GM18907 (cell line): ENCODE results near the gene SLC2A13.

Experiments used
- ATAC-seq: cut with Tn5 transposase; IDR thresholded peaks from one replicate; pipeline ENCODE4 v1.9.1; 2021; ENCODE audit warnings: mild to moderate bottlenecking, moderate library complexity; ENCODE audit not compliant: unreplicated experiment

Gene SLC2A13

GRCh38 chr12:40105515-40106201, at the start of gene SLC2A13:
Gene SLC2A13, minus strand, starts transcription at chr12:40106081. Its CDS starts 273 bp downstream, at chr12:40105808.
- peak; percentile 88 for ATAC-seq

- no peak for ATAC-seq
These were observed 48.5 kb upstream of the SLC2A13 start for GRCh38 chr12:40154381-40154780.

- no peak for ATAC-seq
These were observed 47.6 kb upstream of the SLC2A13 start for GRCh38 chr12:40153432-40153831.

- no peak for ATAC-seq
These were observed 47.0 kb upstream of the SLC2A13 start for GRCh38 chr12:40152783-40153383.

- no peak for ATAC-seq
These were observed 43.9 kb upstream of the SLC2A13 start for GRCh38 chr12:40149673-40150260.

- no peak for ATAC-seq
These were observed 41.2 kb upstream of the SLC2A13 start for GRCh38 chr12:40146800-40147797.

- no peak for ATAC-seq
These were observed 40.0 kb upstream of the SLC2A13 start for GRCh38 chr12:40145896-40146295.

- ATAC-seq, result no peak
These were observed 38.1 kb upstream of the SLC2A13 start for GRCh38 chr12:40144023-40144422.

- ATAC-seq, result no peak
These were observed 36.3 kb upstream of the SLC2A13 start for GRCh38 chr12:40142001-40142744.

GRCh38 chr12:40138526-40138925, 32.6 kb upstream of the SLC2A13 start:
- no peak for ATAC-seq

- peak; percentile 85 for ATAC-seq
These were observed 31.4 kb upstream of the SLC2A13 start for GRCh38 chr12:40137252-40137651.

- ATAC-seq, result no peak
These were observed 21.5 kb upstream of the SLC2A13 start for GRCh38 chr12:40127408-40127807.

GRCh38 chr12:40123496-40123895, 17.6 kb upstream of the SLC2A13 start:
- no peak for ATAC-seq

- ATAC-seq, result no peak
These were observed 17.0 kb upstream of the SLC2A13 start for GRCh38 chr12:40122842-40123241.

GRCh38 chr12:40117818-40118217, 11.9 kb upstream of the SLC2A13 start:
- ATAC-seq, result peak; percentile 87

- no peak for ATAC-seq
These were observed 4.7 kb upstream of the SLC2A13 start for GRCh38 chr12:40110586-40110985.

GRCh38 chr12:40107803-40108620, 2.1 kb upstream of the SLC2A13 start:
- ATAC-seq, result no peak

GRCh38 chr12:40107098-40107802, 1.4 kb upstream of the SLC2A13 start:
- peak; percentile 34 for ATAC-seq

- no peak for ATAC-seq
These were observed 774 bp upstream of the SLC2A13 start for GRCh38 chr12:40106655-40107054.
